ENCODE data around the gene FOSL1. TPM values are rescaled to one million over a fixed set of nuclear protein-coding genes. Genes with fewer than 3 reads are reported as not detected.

FOSL1 gene
- total RNA-seq, 1 donor from 2014 or later, result 37.9 TPM

- H3K36me3 Mint-ChIP-seq (ENCODE audit: low read depth, unreplicated experiment), result no peaks in the 10 kb centered on the region
- H2AFZ ChIP-seq (ENCODE audit: low read depth, low read length), result no peak overlapping the region
- H3K27ac ChIP-seq (ENCODE audit: low read depth, low read length), result peak overlapping the region; percentile 80
- H3K27me3 Mint-ChIP-seq (ENCODE audit: low read depth, unreplicated experiment), result peaks cover 2% of the 10 kb centered on the region
- peak overlapping the region; percentile 87 for H3K27ac Mint-ChIP-seq (ENCODE audit: unreplicated experiment)
- peak; percentile 57 for DNase-seq (ENCODE audit: low read depth)
- H3K4me1 Mint-ChIP-seq (ENCODE audit: low read depth, unreplicated experiment), result peaks cover 32% of the 10 kb centered on the region
- peak overlapping the region; percentile 68 for H3K9ac ChIP-seq (ENCODE audit: low read length)
- no peaks in the 10 kb centered on the region for H3K9me3 Mint-ChIP-seq (ENCODE audit: unreplicated experiment)
- H3K9me3 ChIP-seq (ENCODE audit: insufficient read depth, low read depth, low read length), result no peaks in the 10 kb centered on the region
- no peaks in the 10 kb centered on the region for H4K20me1 ChIP-seq (ENCODE audit: insufficient read depth, low read length)
- peaks cover 18% of the 10 kb centered on the region for H3K79me2 ChIP-seq (ENCODE audit: insufficient read depth, low read length)
- H3K36me3 ChIP-seq (ENCODE audit: insufficient read depth, low read length), result no peaks in the 10 kb centered on the region
- no peak overlapping the region for H3K4me3 ChIP-seq (ENCODE audit: insufficient read depth, low read depth, low read length)
- no peaks in the 10 kb centered on the region for H3K27me3 ChIP-seq (ENCODE audit: insufficient read depth, low read length)
- TF ChIP-seq EZH2 (IDR thresholded peaks at IDR 0.05; ENCODE audit: insufficient read depth, low read length) (no peak), CTCF (IDR thresholded peaks at IDR 0.05; ENCODE audit: insufficient read depth, low read depth, low read length) (no peak)
- peaks cover 53% of the 10 kb centered on the region for H3K4me1 ChIP-seq (ENCODE audit: insufficient read depth, low read length)
- peak overlapping the region; percentile 43 for H3K4me2 ChIP-seq (ENCODE audit: low read length)
- H3K4me3 Mint-ChIP-seq (ENCODE audit: unreplicated experiment), result no peak overlapping the region
- no peak for FAIRE-seq
Measured at GRCh38 chr11:65911682-65912568, 11.7 kb upstream of the FOSL1 start.

- FAIRE-seq, result no peak
- H3K4me1 ChIP-seq (ENCODE audit: insufficient read depth, low read length), result peaks cover 38% of the 10 kb centered on the region
- H3K4me3 Mint-ChIP-seq (ENCODE audit: unreplicated experiment), result no peak overlapping the region
- no peaks in the 10 kb centered on the region for H3K36me3 ChIP-seq (ENCODE audit: insufficient read depth, low read length)
- no peaks in the 10 kb centered on the region for H4K20me1 ChIP-seq (ENCODE audit: insufficient read depth, low read length)
- H3K9me3 ChIP-seq (ENCODE audit: insufficient read depth, low read depth, low read length), result no peaks in the 10 kb centered on the region
- H3K36me3 Mint-ChIP-seq (ENCODE audit: low read depth, unreplicated experiment), result no peaks in the 10 kb centered on the region
- H3K9ac ChIP-seq (ENCODE audit: low read length), result no peak overlapping the region
- H3K9me3 Mint-ChIP-seq (ENCODE audit: unreplicated experiment), result no peaks in the 10 kb centered on the region
- DNase-seq (ENCODE audit: low read depth), result no peak
- no peak overlapping the region for H3K27ac Mint-ChIP-seq (ENCODE audit: unreplicated experiment)
- no peak overlapping the region for H3K27ac ChIP-seq (ENCODE audit: low read depth, low read length)
- TF ChIP-seq CTCF (IDR thresholded peaks at IDR 0.05; ENCODE audit: insufficient read depth, low read depth, low read length) (no peak), EZH2 (IDR thresholded peaks at IDR 0.05; ENCODE audit: insufficient read depth, low read length) (no peak)
- H2AFZ ChIP-seq (ENCODE audit: low read depth, low read length), result no peak overlapping the region
- no peak overlapping the region for H3K4me3 ChIP-seq (ENCODE audit: insufficient read depth, low read depth, low read length)
- H3K4me2 ChIP-seq (ENCODE audit: low read length), result no peak overlapping the region
- no peaks in the 10 kb centered on the region for H3K27me3 ChIP-seq (ENCODE audit: insufficient read depth, low read length)
- H3K4me1 Mint-ChIP-seq (ENCODE audit: low read depth, unreplicated experiment), result peaks cover 21% of the 10 kb centered on the region
- no peaks in the 10 kb centered on the region for H3K79me2 ChIP-seq (ENCODE audit: insufficient read depth, low read length)
- peaks cover 2% of the 10 kb centered on the region for H3K27me3 Mint-ChIP-seq (ENCODE audit: low read depth, unreplicated experiment)
Measured at GRCh38 chr11:65907878-65908277, 7.7 kb upstream of the FOSL1 start.

GRCh38 chr11:65906602-65907001 lies 6.4 kb upstream of the FOSL1 start:
- Histone ChIP-seq H2AFZ (ENCODE audit: low read depth, low read length) (no peak overlapping the region), H4K20me1 (ENCODE audit: insufficient read depth, low read length) (no peaks in the 10 kb centered on the region), H3K9ac (ENCODE audit: low read length) (no peak overlapping the region), H3K27me3 (ENCODE audit: insufficient read depth, low read length) (no peaks in the 10 kb centered on the region), H3K36me3 (ENCODE audit: insufficient read depth, low read length) (no peaks in the 10 kb centered on the region), H3K4me1 (ENCODE audit: insufficient read depth, low read length) (peaks cover 36% of the 10 kb centered on the region), H3K79me2 (ENCODE audit: insufficient read depth, low read length) (peaks cover 4% of the 10 kb centered on the region), H3K4me3 (ENCODE audit: insufficient read depth, low read depth, low read length) (no peak overlapping the region), H3K27ac (ENCODE audit: low read depth, low read length) (no peak overlapping the region), H3K9me3 (ENCODE audit: insufficient read depth, low read depth, low read length) (no peaks in the 10 kb centered on the region), H3K4me2 (ENCODE audit: low read length) (no peak overlapping the region)
- peaks cover 30% of the 10 kb centered on the region for H3K4me1 Mint-ChIP-seq (ENCODE audit: low read depth, unreplicated experiment)
- FAIRE-seq (no peak), DNase-seq (ENCODE audit: low read depth) (peak; percentile 34)
- peak overlapping the region; percentile 16 for H3K4me3 Mint-ChIP-seq (ENCODE audit: unreplicated experiment)
- peaks cover 2% of the 10 kb centered on the region for H3K27me3 Mint-ChIP-seq (ENCODE audit: low read depth, unreplicated experiment)
- no peaks in the 10 kb centered on the region for H3K9me3 Mint-ChIP-seq (ENCODE audit: unreplicated experiment)
- no peak for TF ChIP-seq CTCF (IDR thresholded peaks at IDR 0.05; ENCODE audit: insufficient read depth, low read depth, low read length)
- no peak for TF ChIP-seq EZH2 (IDR thresholded peaks at IDR 0.05; ENCODE audit: insufficient read depth, low read length)
- no peak overlapping the region for H3K27ac Mint-ChIP-seq (ENCODE audit: unreplicated experiment)
- no peaks in the 10 kb centered on the region for H3K36me3 Mint-ChIP-seq (ENCODE audit: low read depth, unreplicated experiment)
